ENCODE measurements around the gene BEND4.
"Not testable (repeated sequence)": the region's sequence is repeated elsewhere in the genome, so short reads cannot be mapped to it uniquely, and the experiment has no call there.

The BEND4 gene

GRCh38 chr4:42167709-42168108 lies 15.3 kb upstream of the BEND4 start:
- Histone ChIP-seq H3K36me3 (replicated peaks in 1 of 2; ENCODE audit: control insufficient read depth in 2 of 2, insufficient read depth in 2 of 2, low read length in 2 of 2) (no peaks in the 10 kb centered on the region), H2BK12ac (ENCODE audit: low read length) (no peak overlapping the region), H2BK120ac (ENCODE audit: low read depth, low read length) (no peak overlapping the region), H3K4me3 (ENCODE audit: low read length in 2 of 2) (no peak overlapping the region), H2BK15ac (ENCODE audit: low read length) (no peak overlapping the region), H3K27ac (replicated peaks; ENCODE audit: low read length) (no peak overlapping the region), H3K9me3 (replicated peaks in 1 of 2; ENCODE audit: control insufficient read depth in 2 of 2, insufficient read depth in 1 of 2, low read depth in 1 of 2, low read length in 2 of 2) (no peaks in the 10 kb centered on the region), H3K4me2 (ENCODE audit: insufficient read depth, low read length, poor library complexity, severe bottlenecking) (no peak overlapping the region), H4K8ac (ENCODE audit: low read depth, low read length) (no peak overlapping the region), H3K79me1 (ENCODE audit: low read depth, low read length) (no peaks in the 10 kb centered on the region), H3K27me3 (ENCODE audit: control insufficient read depth in 3 of 3, insufficient read depth in 3 of 3, low read depth in 1 of 3, low read length in 3 of 3) (no peaks in the 10 kb centered on the region), H3K23ac (ENCODE audit: low read depth, low read length, poor library complexity) (no peak overlapping the region), H3K14ac (ENCODE audit: low read length) (no peak overlapping the region), H3K9ac (ENCODE audit: low read depth, low read length, poor library complexity) (no peak overlapping the region), H2BK5ac (ENCODE audit: low read length) (no peak overlapping the region), H3K4ac (ENCODE audit: low read length) (no peak overlapping the region), H2AK5ac (ENCODE audit: low read depth, low read length) (no peak overlapping the region), H4K91ac (ENCODE audit: low read depth, low read length, poor library complexity) (no peak overlapping the region), H3K4me1 (ENCODE audit: control insufficient read depth in 2 of 2, insufficient read depth in 1 of 2, low read depth in 1 of 2, low read length in 2 of 2) (peaks cover 0 to 4% of the 10 kb centered on the region in 2 donors), H2AFZ (ENCODE audit: low read length) (no peak overlapping the region), H3K18ac (ENCODE audit: low read length) (no peak overlapping the region)
- DNase-seq (ENCODE audit: low spot score), result no peak
- no CpG with 5 or more reads among the region's 5 CpGs for WGBS, 2 donors (ENCODE audit: extremely low coverage in 2 of 2, insufficient read length in 2 of 2, insufficient replicate concordance in 1 of 2)

GRCh38 chr4:42166186-42166585 lies 13.7 kb upstream of the BEND4 start:
- not testable (repeated sequence) for H3K27me3 ChIP-seq (ENCODE audit: control insufficient read depth in 3 of 3, insufficient read depth in 3 of 3, low read depth in 1 of 3, low read length in 3 of 3); H2BK15ac ChIP-seq (ENCODE audit: low read length); H2BK12ac ChIP-seq (ENCODE audit: low read length); H3K4me3 ChIP-seq (ENCODE audit: low read length in 2 of 2); H3K27ac ChIP-seq (replicated peaks; ENCODE audit: low read length); H4K91ac ChIP-seq (ENCODE audit: low read depth, low read length, poor library complexity); H3K18ac ChIP-seq (ENCODE audit: low read length); H3K36me3 ChIP-seq (replicated peaks in 1 of 2; ENCODE audit: control insufficient read depth in 2 of 2, insufficient read depth in 2 of 2, low read length in 2 of 2); H2BK120ac ChIP-seq (ENCODE audit: low read depth, low read length); H3K4ac ChIP-seq (ENCODE audit: low read length); H3K4me2 ChIP-seq (ENCODE audit: insufficient read depth, low read length, poor library complexity, severe bottlenecking); H3K23ac ChIP-seq (ENCODE audit: low read depth, low read length, poor library complexity); H4K8ac ChIP-seq (ENCODE audit: low read depth, low read length); H2BK5ac ChIP-seq (ENCODE audit: low read length); H2AK5ac ChIP-seq (ENCODE audit: low read depth, low read length); H3K9me3 ChIP-seq (replicated peaks in 1 of 2; ENCODE audit: control insufficient read depth in 2 of 2, insufficient read depth in 1 of 2, low read depth in 1 of 2, low read length in 2 of 2); H2AFZ ChIP-seq (ENCODE audit: low read length); H3K79me1 ChIP-seq (ENCODE audit: low read depth, low read length); DNase-seq (ENCODE audit: low spot score); H3K4me1 ChIP-seq (ENCODE audit: control insufficient read depth in 2 of 2, insufficient read depth in 1 of 2, low read depth in 1 of 2, low read length in 2 of 2); H3K9ac ChIP-seq (ENCODE audit: low read depth, low read length, poor library complexity); H3K14ac ChIP-seq (ENCODE audit: low read length)
- no CpG with 5 or more reads among the region's 6 CpGs for WGBS, 2 donors (ENCODE audit: extremely low coverage in 2 of 2, insufficient read length in 2 of 2, insufficient replicate concordance in 1 of 2)

GRCh38 chr4:42159271-42160001 lies 7.0 kb upstream of the BEND4 start:
- no peaks in the 10 kb centered on the region for H3K4me1 ChIP-seq (ENCODE audit: control insufficient read depth in 2 of 2, insufficient read depth in 1 of 2, low read depth in 1 of 2, low read length in 2 of 2)

GRCh38 chr4:42151568-42152506 lies 618 bp downstream of the BEND4 start:
- peak overlapping the region; percentile 97 for H2AFZ ChIP-seq (ENCODE audit: low read length)
- no peak overlapping the region for H2BK120ac ChIP-seq (ENCODE audit: low read depth, low read length)
- H3K4ac ChIP-seq (ENCODE audit: low read length), result no peak overlapping the region
- H3K27me3 ChIP-seq (ENCODE audit: control insufficient read depth in 3 of 3, insufficient read depth in 3 of 3, low read depth in 1 of 3, low read length in 3 of 3), result peaks cover 11 to 86% (median 38%) of the 10 kb centered on the region in 3 experiments
- peak overlapping the region; percentile 44 to 91 for H3K4me3 ChIP-seq (ENCODE audit: low read length in 2 of 2)
- H2BK15ac ChIP-seq (ENCODE audit: low read length), result peak overlapping the region; percentile 81
- H3K9me3 ChIP-seq (replicated peaks in 1 of 2; ENCODE audit: control insufficient read depth in 2 of 2, insufficient read depth in 1 of 2, low read depth in 1 of 2, low read length in 2 of 2), result peaks cover 1 to 3% of the 10 kb centered on the region in 2 donors
- no peaks in the 10 kb centered on the region for H3K36me3 ChIP-seq (replicated peaks in 1 of 2; ENCODE audit: control insufficient read depth in 2 of 2, insufficient read depth in 2 of 2, low read length in 2 of 2)
- peaks cover 0 to 4% of the 10 kb centered on the region in 2 donors for H3K4me1 ChIP-seq (ENCODE audit: control insufficient read depth in 2 of 2, insufficient read depth in 1 of 2, low read depth in 1 of 2, low read length in 2 of 2)
- H3K79me1 ChIP-seq (ENCODE audit: low read depth, low read length), result no peaks in the 10 kb centered on the region
- no peak overlapping the region for H4K8ac ChIP-seq (ENCODE audit: low read depth, low read length)
- peak overlapping the region; percentile 71 for H3K14ac ChIP-seq (ENCODE audit: low read length)
- no peak overlapping the region for H3K27ac ChIP-seq (replicated peaks; ENCODE audit: low read length)
- H2BK12ac ChIP-seq (ENCODE audit: low read length), result no peak overlapping the region
- no CpG with 5 or more reads among the region's 122 CpGs for WGBS, 2 donors (ENCODE audit: extremely low coverage in 2 of 2, insufficient read length in 2 of 2, insufficient replicate concordance in 1 of 2)
- no peak overlapping the region for H4K91ac ChIP-seq (ENCODE audit: low read depth, low read length, poor library complexity)
- DNase-seq (ENCODE audit: low spot score), result peak; percentile 78
- peak overlapping the region; percentile 76 for H3K18ac ChIP-seq (ENCODE audit: low read length)
- H2BK5ac ChIP-seq (ENCODE audit: low read length), result no peak overlapping the region
- peak overlapping the region; percentile 88 for H3K9ac ChIP-seq (ENCODE audit: low read depth, low read length, poor library complexity)
- peak overlapping the region; percentile 89 for H3K4me2 ChIP-seq (ENCODE audit: insufficient read depth, low read length, poor library complexity, severe bottlenecking)
- peak overlapping the region; percentile 85 for H3K23ac ChIP-seq (ENCODE audit: low read depth, low read length, poor library complexity)
- H2AK5ac ChIP-seq (ENCODE audit: low read depth, low read length), result no peak overlapping the region

More at GRCh38 chr4:42159271-42160001, 7.0 kb upstream of the BEND4 start:
- no peak overlapping the region for H3K14ac ChIP-seq (ENCODE audit: low read length)
- H2AK5ac ChIP-seq (ENCODE audit: low read depth, low read length), result no peak overlapping the region
- no peak overlapping the region for H2BK12ac ChIP-seq (ENCODE audit: low read length)
- no peak overlapping the region for H3K18ac ChIP-seq (ENCODE audit: low read length)
- H4K91ac ChIP-seq (ENCODE audit: low read depth, low read length, poor library complexity), result no peak overlapping the region
- H3K23ac ChIP-seq (ENCODE audit: low read depth, low read length, poor library complexity), result no peak overlapping the region
- H2BK5ac ChIP-seq (ENCODE audit: low read length), result no peak overlapping the region
- no peak overlapping the region for H2BK15ac ChIP-seq (ENCODE audit: low read length)
- H3K9ac ChIP-seq (ENCODE audit: low read depth, low read length, poor library complexity), result no peak overlapping the region
- no peak overlapping the region for H3K4me2 ChIP-seq (ENCODE audit: insufficient read depth, low read length, poor library complexity, severe bottlenecking)
- H3K4me3 ChIP-seq (ENCODE audit: low read length in 2 of 2), result no peak overlapping the region
- H3K4ac ChIP-seq (ENCODE audit: low read length), result no peak overlapping the region
- no peaks in the 10 kb centered on the region for H3K9me3 ChIP-seq (replicated peaks in 1 of 2; ENCODE audit: control insufficient read depth in 2 of 2, insufficient read depth in 1 of 2, low read depth in 1 of 2, low read length in 2 of 2)
- no peak overlapping the region for H4K8ac ChIP-seq (ENCODE audit: low read depth, low read length)
- H3K27ac ChIP-seq (replicated peaks; ENCODE audit: low read length), result no peak overlapping the region
- H3K36me3 ChIP-seq (replicated peaks in 1 of 2; ENCODE audit: control insufficient read depth in 2 of 2, insufficient read depth in 2 of 2, low read length in 2 of 2), result no peaks in the 10 kb centered on the region
- H3K27me3 ChIP-seq (ENCODE audit: control insufficient read depth in 3 of 3, insufficient read depth in 3 of 3, low read depth in 1 of 3, low read length in 3 of 3), result peaks cover 0 to 16% (median 0%) of the 10 kb centered on the region in 3 experiments
- no peak for DNase-seq (ENCODE audit: low spot score)
- no peak overlapping the region for H2BK120ac ChIP-seq (ENCODE audit: low read depth, low read length)
- H2AFZ ChIP-seq (ENCODE audit: low read length), result no peak overlapping the region
- H3K79me1 ChIP-seq (ENCODE audit: low read depth, low read length), result no peaks in the 10 kb centered on the region
- WGBS, 2 donors (ENCODE audit: extremely low coverage in 2 of 2, insufficient read length in 2 of 2, insufficient replicate concordance in 1 of 2), result no CpG with 5 or more reads among the region's 8 CpGs
